Suprapubic skin (tissue), 4 donors: Measurements from ENCODE around the gene PCNX2. TPM values are rescaled to one million over a fixed set of nuclear protein-coding genes. Genes with fewer than 3 reads are reported as not detected.

Experiments used
- DNase-seq, 2 donors: peaks; one replicate each; pipeline ENCODE4 v3.0.0-alpha.2; 2019; ENCODE audit warnings: low spot score in 2 of 2
- H3K27ac ChIP-seq: fragments of 200-600 bp; sonication (generic); one replicate; pipeline ENCODE4 v1.5.1; 2019
- H3K27me3 ChIP-seq: fragments of 200-600 bp; sonication (generic); one replicate; pipeline ENCODE4 v1.5.1; 2019
- H3K36me3 ChIP-seq: fragments of 200-600 bp; sonication (generic); one replicate; pipeline ENCODE4 v1.5.1; 2019
- H3K4me1 ChIP-seq: fragments of 200-600 bp; sonication (generic); one replicate; pipeline ENCODE4 v1.5.1; 2019
- H3K4me3 ChIP-seq: fragments of 200-600 bp; sonication (generic); one replicate; pipeline ENCODE4 v1.5.1; 2019; ENCODE audit warnings: mild to moderate bottlenecking
- H3K9me3 ChIP-seq: fragments of 200-600 bp; sonication (generic); one replicate; pipeline ENCODE4 v1.5.1; 2019
- EP300 ChIP-seq: sonication (generic); formaldehyde crosslinking; IDR thresholded peaks from one replicate; pipeline ENCODE4 v1.6.1; 2017; ENCODE audit warnings: antibody characterized with exemption
- POLR2A ChIP-seq, 2 donors: fragments of 450-650 bp; IDR thresholded peaks; one replicate each; pipeline ENCODE4 v1.6.1; 2017; ENCODE audit warnings: antibody characterized with exemption in 2 of 2, mild to moderate bottlenecking in 2 of 2, moderate library complexity in 2 of 2
- POLR2AphosphoS5 ChIP-seq, 3 donors: sonication (generic); formaldehyde crosslinking; IDR thresholded peaks; one replicate each; pipeline ENCODE4 v1.6.1; 2017; ENCODE audit warnings: antibody characterized with exemption in 3 of 3
- WGBS: methylation state at CpG from one replicate; pipeline ENCODE4 v1.1.5; 2018; 5-methylcytosine and 5-hydroxymethylcytosine counted together
- total RNA-seq, 4 donors: library from RNA; depleted of rRNA; stranded (reverse); fragments of >200 nt; gene quantifications; one replicate each; pipeline ENCODE4 v1.1.0, GENCODE V29; 2016
- TF ChIP-seq, protein P1 (sequence below), 2 donors: fragments of 200-600 bp in 1 of 2; fragments of 450-650 bp in 1 of 2; sonication (generic) in 1 of 2; IDR thresholded peaks; one replicate each; pipeline ENCODE4 v1.5.1; 2016 to 2019; ENCODE audit warnings: antibody characterized with exemption in 2 of 2, mild to moderate bottlenecking in 1 of 2, moderate library complexity in 1 of 2

Gene PCNX2
- total RNA-seq, 4 donors from 2014 or later, result 8.9 to 21.4 (median 14.3) TPM

DNA sequence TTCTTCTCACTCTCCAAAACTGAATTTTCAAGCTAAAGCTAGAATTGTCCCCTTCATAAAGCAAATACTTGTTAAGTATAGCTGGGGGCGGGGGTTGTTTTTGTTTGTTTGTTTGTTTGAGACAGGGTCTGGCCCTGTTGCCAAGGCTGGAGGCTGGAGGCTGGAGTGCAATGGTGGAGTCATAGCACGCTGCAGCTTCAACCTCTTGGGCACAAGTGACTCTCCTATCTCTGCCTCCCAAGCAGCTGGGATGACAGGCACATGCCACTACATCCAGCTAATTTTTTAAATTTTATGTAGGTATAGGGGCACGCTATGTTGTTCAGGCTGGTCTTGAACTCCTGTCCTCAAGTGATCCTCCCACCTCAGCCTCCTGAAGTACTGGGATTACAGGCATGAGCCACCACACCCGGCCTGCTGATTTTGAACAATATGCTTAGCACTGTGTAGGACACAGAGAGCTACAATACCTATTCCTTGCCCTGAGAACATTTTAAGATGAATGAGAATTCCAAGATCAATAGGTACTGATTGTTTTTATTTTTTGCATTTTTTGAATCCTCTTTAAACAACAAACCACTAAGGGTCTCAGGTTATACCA is 42.2 kb downstream of the PCNX2 start:
- Histone ChIP-seq H3K36me3 (peaks cover 3% of the 10 kb centered on the region), H3K9me3 (no peaks in the 10 kb centered on the region), H3K27me3 (no peaks in the 10 kb centered on the region), H3K27ac (no peak overlapping the region), H3K4me1 (peaks cover 5% of the 10 kb centered on the region), H3K4me3 (no peak overlapping the region)
- DNase-seq, result no peak
- TF ChIP-seq, protein P1, sequence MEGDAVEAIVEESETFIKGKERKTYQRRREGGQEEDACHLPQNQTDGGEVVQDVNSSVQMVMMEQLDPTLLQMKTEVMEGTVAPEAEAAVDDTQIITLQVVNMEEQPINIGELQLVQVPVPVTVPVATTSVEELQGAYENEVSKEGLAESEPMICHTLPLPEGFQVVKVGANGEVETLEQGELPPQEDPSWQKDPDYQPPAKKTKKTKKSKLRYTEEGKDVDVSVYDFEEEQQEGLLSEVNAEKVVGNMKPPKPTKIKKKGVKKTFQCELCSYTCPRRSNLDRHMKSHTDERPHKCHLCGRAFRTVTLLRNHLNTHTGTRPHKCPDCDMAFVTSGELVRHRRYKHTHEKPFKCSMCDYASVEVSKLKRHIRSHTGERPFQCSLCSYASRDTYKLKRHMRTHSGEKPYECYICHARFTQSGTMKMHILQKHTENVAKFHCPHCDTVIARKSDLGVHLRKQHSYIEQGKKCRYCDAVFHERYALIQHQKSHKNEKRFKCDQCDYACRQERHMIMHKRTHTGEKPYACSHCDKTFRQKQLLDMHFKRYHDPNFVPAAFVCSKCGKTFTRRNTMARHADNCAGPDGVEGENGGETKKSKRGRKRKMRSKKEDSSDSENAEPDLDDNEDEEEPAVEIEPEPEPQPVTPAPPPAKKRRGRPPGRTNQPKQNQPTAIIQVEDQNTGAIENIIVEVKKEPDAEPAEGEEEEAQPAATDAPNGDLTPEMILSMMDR (IDR thresholded peaks at IDR 0.05), result no peak
- TF ChIP-seq POLR2A (IDR thresholded peaks at IDR 0.05) (no peak), POLR2AphosphoS5 (IDR thresholded peaks at IDR 0.05) (no peak), EP300 (no peak)
- WGBS, result 92% methylated on average over 4 of the region's 4 CpGs

- TF ChIP-seq, protein P1 (IDR thresholded peaks at IDR 0.05), result no peak
- TF ChIP-seq EP300 (no peak), POLR2A (IDR thresholded peaks at IDR 0.05) (no peak), POLR2AphosphoS5 (IDR thresholded peaks at IDR 0.05) (no peak)
- Histone ChIP-seq H3K9me3 (no peaks in the 10 kb centered on the region), H3K4me1 (peaks cover 5% of the 10 kb centered on the region), H3K4me3 (no peak overlapping the region), H3K27ac (no peak overlapping the region), H3K36me3 (no peaks in the 10 kb centered on the region), H3K27me3 (no peaks in the 10 kb centered on the region)
- DNase-seq, result no peak
- 40% methylated on average over 2 of the region's 2 CpGs for WGBS
Observed at GRCh38 chr1:233252441-233252840, 43.1 kb downstream of the PCNX2 start.

- 94% methylated on average over 4 of the region's 4 CpGs for WGBS
- H3K4me3 ChIP-seq, result no peak overlapping the region
- no peak for DNase-seq
- TF ChIP-seq POLR2AphosphoS5 (IDR thresholded peaks at IDR 0.05) (no peak), EP300 (no peak), POLR2A (IDR thresholded peaks at IDR 0.05) (no peak)
- TF ChIP-seq, protein P1 (IDR thresholded peaks at IDR 0.05), result no peak
- H3K27ac ChIP-seq, result no peak overlapping the region
- H3K9me3 ChIP-seq, result no peaks in the 10 kb centered on the region
- no peaks in the 10 kb centered on the region for H3K36me3 ChIP-seq
- H3K4me1 ChIP-seq, result peaks cover 5% of the 10 kb centered on the region
- no peaks in the 10 kb centered on the region for H3K27me3 ChIP-seq
Observed at GRCh38 chr1:233251201-233251720, 44.3 kb downstream of the PCNX2 start.

- no peak for DNase-seq
- peaks cover 5% of the 10 kb centered on the region for H3K4me1 ChIP-seq
- no peak overlapping the region for H3K4me3 ChIP-seq
- H3K27me3 ChIP-seq, result no peaks in the 10 kb centered on the region
- H3K27ac ChIP-seq, result no peak overlapping the region
- no peaks in the 10 kb centered on the region for H3K36me3 ChIP-seq
- no peaks in the 10 kb centered on the region for H3K9me3 ChIP-seq
- no peak for TF ChIP-seq POLR2A (IDR thresholded peaks at IDR 0.05)
- no peak for TF ChIP-seq EP300
- TF ChIP-seq, protein P1 (IDR thresholded peaks at IDR 0.05), result no peak
- TF ChIP-seq POLR2AphosphoS5 (IDR thresholded peaks at IDR 0.05), result no peak
- 95% methylated on average over 6 of the region's 6 CpGs for WGBS
Observed at GRCh38 chr1:233248014-233248413, 47.5 kb downstream of the PCNX2 start.

GRCh38 chr1:233246965-233247364 is 48.6 kb downstream of the PCNX2 start:
- no peaks in the 10 kb centered on the region for H3K36me3 ChIP-seq
- H3K4me1 ChIP-seq, result no peaks in the 10 kb centered on the region
- H3K27me3 ChIP-seq, result no peaks in the 10 kb centered on the region
- H3K4me3 ChIP-seq, result no peak overlapping the region
- no peak for DNase-seq
- TF ChIP-seq, protein P1 (IDR thresholded peaks at IDR 0.05), result no peak
- 76% methylated on average over 5 of the region's 5 CpGs for WGBS
- H3K27ac ChIP-seq, result no peak overlapping the region
- H3K9me3 ChIP-seq, result no peaks in the 10 kb centered on the region
